GM12874 (cell line): ENCODE measurements around the gene LY6G5B.

Experiments used
- TF ChIP-seq, protein P1 (sequence below): IDR thresholded peaks from 2 replicates; pipeline ENCODE4 v1.5.1; 2011; ENCODE audit warnings: low read depth, mild to moderate bottlenecking, control low read depth, low read length, moderate library complexity; ENCODE audit not compliant: insufficient read depth

The LY6G5B gene

GRCh38 chr6:31655349-31656237 is 14.2 kb upstream of the LY6G5B start, which contains the start of gene APOM:
TSS of gene APOM (plus strand) at chr6:31655894. CDS start at chr6:31655967, 73 bp downstream.
- TF ChIP-seq, protein P1, sequence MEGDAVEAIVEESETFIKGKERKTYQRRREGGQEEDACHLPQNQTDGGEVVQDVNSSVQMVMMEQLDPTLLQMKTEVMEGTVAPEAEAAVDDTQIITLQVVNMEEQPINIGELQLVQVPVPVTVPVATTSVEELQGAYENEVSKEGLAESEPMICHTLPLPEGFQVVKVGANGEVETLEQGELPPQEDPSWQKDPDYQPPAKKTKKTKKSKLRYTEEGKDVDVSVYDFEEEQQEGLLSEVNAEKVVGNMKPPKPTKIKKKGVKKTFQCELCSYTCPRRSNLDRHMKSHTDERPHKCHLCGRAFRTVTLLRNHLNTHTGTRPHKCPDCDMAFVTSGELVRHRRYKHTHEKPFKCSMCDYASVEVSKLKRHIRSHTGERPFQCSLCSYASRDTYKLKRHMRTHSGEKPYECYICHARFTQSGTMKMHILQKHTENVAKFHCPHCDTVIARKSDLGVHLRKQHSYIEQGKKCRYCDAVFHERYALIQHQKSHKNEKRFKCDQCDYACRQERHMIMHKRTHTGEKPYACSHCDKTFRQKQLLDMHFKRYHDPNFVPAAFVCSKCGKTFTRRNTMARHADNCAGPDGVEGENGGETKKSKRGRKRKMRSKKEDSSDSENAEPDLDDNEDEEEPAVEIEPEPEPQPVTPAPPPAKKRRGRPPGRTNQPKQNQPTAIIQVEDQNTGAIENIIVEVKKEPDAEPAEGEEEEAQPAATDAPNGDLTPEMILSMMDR: no peak

DNA sequence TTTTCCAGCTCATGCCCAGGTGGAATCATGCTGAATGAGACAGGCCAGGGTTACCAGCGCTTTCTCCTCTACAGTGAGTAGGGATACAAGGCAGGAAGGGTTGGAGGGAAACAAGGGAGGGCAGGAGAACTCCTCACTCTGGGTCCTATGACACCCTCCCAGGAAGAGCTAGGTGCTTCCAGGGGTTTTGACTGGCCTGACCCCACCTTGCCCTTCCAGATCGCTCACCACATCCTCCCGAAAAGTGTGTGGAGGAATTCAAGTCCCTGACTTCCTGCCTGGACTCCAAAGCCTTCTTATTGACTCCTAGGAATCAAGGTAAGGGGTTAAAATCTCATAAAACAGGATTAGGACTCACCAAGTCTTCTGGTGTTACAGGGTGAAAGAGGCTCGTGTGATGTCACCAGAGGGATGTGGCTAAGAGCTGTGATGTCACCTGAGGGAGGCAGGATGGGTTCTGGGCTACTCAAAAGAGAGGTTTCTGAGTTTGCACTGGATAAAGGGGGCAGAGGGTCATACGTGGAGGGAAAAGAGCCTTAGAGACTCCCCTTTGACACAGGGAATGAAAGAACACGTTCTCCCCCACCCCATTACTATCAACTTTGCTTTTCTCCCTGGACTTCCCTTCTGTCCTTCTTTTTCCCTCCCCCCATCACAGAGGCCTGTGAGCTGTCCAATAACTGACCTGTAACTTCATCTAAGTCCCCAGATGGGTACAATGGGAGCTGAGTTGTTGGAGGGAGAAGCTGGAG is 12.2 kb upstream of the LY6G5B start:
- TF ChIP-seq, protein P1: no peak

DNA sequence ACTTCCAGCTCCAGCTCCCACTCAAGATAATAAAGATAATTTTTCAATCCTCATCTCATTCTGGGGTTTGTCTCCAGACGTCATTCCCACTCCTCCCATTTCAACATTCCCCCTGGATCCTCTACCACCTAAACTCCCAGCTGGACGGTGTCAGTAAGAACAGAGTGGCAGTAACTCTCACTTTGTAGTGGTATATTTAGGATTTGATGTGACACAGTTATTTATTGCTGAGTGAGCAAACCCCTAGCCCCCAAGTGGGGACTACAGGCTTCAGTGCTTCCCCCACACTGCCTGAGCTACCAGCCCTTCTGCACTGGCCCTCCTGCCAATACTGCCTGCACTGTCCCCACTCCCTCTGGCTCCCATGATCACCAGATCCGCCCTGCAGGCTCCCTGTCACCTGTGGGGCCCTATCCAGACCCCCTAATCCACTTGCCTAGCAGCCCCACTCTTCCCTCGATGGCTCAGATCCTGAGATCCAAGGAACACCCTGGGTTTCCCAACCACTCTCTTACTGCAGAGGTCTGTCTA is 11.6 kb upstream of the LY6G5B start:
- TF ChIP-seq, protein P1: no peak

DNA sequence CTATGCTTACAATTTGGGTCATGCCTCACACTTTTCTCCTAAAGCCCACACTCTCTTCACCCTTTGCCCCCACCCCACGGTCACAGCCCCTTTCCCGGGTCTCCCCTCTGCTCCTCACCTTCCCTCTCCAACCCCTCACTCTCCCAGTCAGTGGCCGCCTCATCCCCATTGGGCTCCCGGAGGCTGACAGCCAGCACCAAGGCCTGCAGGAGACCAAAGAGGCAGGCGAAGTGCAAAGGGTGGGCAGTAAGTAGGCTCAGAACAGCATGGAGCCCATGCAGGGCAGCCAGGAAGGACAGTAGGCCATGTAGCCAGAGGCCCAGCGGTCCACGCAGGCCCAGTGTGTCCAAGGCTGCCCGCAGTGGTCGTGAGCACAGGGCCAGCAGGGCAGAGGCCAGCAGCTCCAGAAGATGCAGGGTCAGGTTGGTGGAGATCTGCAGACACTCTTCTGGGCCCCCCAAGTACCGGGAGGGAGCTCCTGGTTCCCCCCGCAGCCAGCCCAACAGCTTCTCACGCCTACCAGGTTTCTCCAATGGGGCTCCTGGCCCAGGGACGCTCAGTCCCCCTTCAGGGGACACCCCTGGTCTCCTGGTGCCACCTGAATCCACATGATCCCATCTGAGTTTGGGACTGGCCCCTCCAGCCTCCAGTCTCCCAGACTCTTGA is 10.7 kb upstream of the LY6G5B start:
- TF ChIP-seq, protein P1: no peak

GRCh38 chr6:31659649-31660380 is 10.0 kb upstream of the LY6G5B start:
- TF ChIP-seq, protein P1: no peak

GRCh38 chr6:31660381-31661261 is 9.2 kb upstream of the LY6G5B start, which contains the start of gene C6orf47:
TSS of gene C6orf47 (minus strand) at chr6:31660778. CDS start at chr6:31659947, 831 bp downstream.
- TF ChIP-seq, protein P1: no peak
